IMR-90 (cell line): ENCODE measurements around the gene OR2T35. TPM values are rescaled to one million over a fixed set of nuclear protein-coding genes. Genes with fewer than 3 reads are reported as not detected.

Experiments used
- ATAC-seq: fragments of 200-7000 bp; cut with Tn5 transposase; 2 replicates; pipeline ENCODE4 v1.9.1; 2020; ENCODE audit warnings: low read depth, mild to moderate bottlenecking, moderate library complexity
- BruUV-seq: library from RNA; stranded (reverse); fragments of 400-500 nt; replicated peaks from 2 replicates; lab custom pipeline; 2021; lab: Mats Ljungman, UMichigan
- CTCF ChIA-PET: fragments of 300-600 bp; formaldehyde crosslinking; extraction: SDS; loops from one replicate; lab custom pipeline; 2021; ENCODE audit warnings: antibody characterized with exemption; lab: Yijun Ruan, JAX
- POLR2A ChIA-PET: fragments of 300-600 bp; sonication (Branson Sonifier 250); formaldehyde crosslinking; loops from one replicate; lab custom pipeline; 2022; ENCODE audit warnings: antibody characterized with exemption; ENCODE audit not compliant: unreplicated experiment; lab: Charles Lee
- DNase-seq: peaks from one replicate; pipeline ENCODE4 v3.0.0; 2013
- H2AFZ ChIP-seq: replicated peaks from 2 replicates; pipeline ENCODE3; 2013; ENCODE audit warnings: low read length, mild to moderate bottlenecking; ENCODE audit not compliant: poor library complexity
- H2AK5ac ChIP-seq: 2 replicates; pipeline ENCODE4 v1.6.1; 2013; ENCODE audit warnings: low read depth, low read length, inconsistent platforms
- H2AK9ac ChIP-seq: replicated peaks from 2 replicates; pipeline ENCODE3; 2013; ENCODE audit warnings: mild to moderate bottlenecking, low read depth, low read length, moderate library complexity; ENCODE audit not compliant: poor library complexity
- H2BK120ac ChIP-seq: 2 replicates; pipeline ENCODE4 v1.6.1; 2013; ENCODE audit warnings: low read depth, low read length, inconsistent platforms
- H2BK15ac ChIP-seq: 3 replicates; pipeline ENCODE4 v1.6.1; 2013; ENCODE audit warnings: low read depth, low read length, inconsistent platforms
- H2BK20ac ChIP-seq: 2 replicates; pipeline ENCODE4 v1.6.1; 2013; ENCODE audit warnings: low read depth, mild to moderate bottlenecking, inconsistent platforms, low read length, moderate library complexity
- H2BK5ac ChIP-seq: 2 replicates; pipeline ENCODE4 v1.6.1; 2013; ENCODE audit warnings: mild to moderate bottlenecking, low read depth, low read length, inconsistent platforms; ENCODE audit not compliant: poor library complexity, severe bottlenecking
- H3K14ac ChIP-seq: replicated peaks from 2 replicates; pipeline ENCODE4 v1.6.1; 2013; ENCODE audit warnings: low read depth, low read length, inconsistent platforms
- H3K18ac ChIP-seq: 2 replicates; pipeline ENCODE4 v1.6.1; 2013; ENCODE audit warnings: low read depth, low read length, control low read depth
- H3K23ac ChIP-seq: 2 replicates; pipeline ENCODE4 v1.6.1; 2013; ENCODE audit warnings: low read depth, low read length, inconsistent platforms
- H3K27ac ChIP-seq: 2 replicates; pipeline ENCODE4 v1.5.1; 2013; ENCODE audit warnings: mild to moderate bottlenecking, control low read depth, low read length; ENCODE audit not compliant: insufficient read depth
- H3K27me3 ChIP-seq: 2 replicates; pipeline ENCODE4 v1.6.1; 2013; ENCODE audit warnings: low read length; ENCODE audit not compliant: control insufficient read depth, insufficient read depth
- H3K36me3 ChIP-seq: 2 replicates; pipeline ENCODE4 v1.6.1; 2013; ENCODE audit warnings: low read length, mixed read lengths; ENCODE audit not compliant: control insufficient read depth, insufficient read depth
- H3K4ac ChIP-seq: 2 replicates; pipeline ENCODE4 v1.6.1; 2013; ENCODE audit warnings: low read depth, low read length, inconsistent platforms
- H3K4me1 ChIP-seq: 2 replicates; pipeline ENCODE4 v1.6.1; 2013; ENCODE audit warnings: low read length, mixed read lengths; ENCODE audit not compliant: control insufficient read depth, insufficient read depth
- H3K4me2 ChIP-seq: 2 replicates; pipeline ENCODE4 v1.6.1; 2013; ENCODE audit warnings: low read depth, mild to moderate bottlenecking, control low read depth, low read length, moderate library complexity
- H3K4me3 ChIP-seq: 2 replicates; pipeline ENCODE4 v1.5.1; 2013; ENCODE audit warnings: low read depth, mild to moderate bottlenecking, control low read depth, low read length, moderate library complexity; ENCODE audit not compliant: insufficient read depth
- H3K56ac ChIP-seq: 2 replicates; pipeline ENCODE4 v1.6.1; 2013; ENCODE audit warnings: low read length, inconsistent platforms; ENCODE audit not compliant: insufficient read depth; ENCODE audit errors: extremely low read depth
- H3K79me1 ChIP-seq, 2 experiments: 2 replicates each; pipeline ENCODE4 v1.6.1; 2013; ENCODE audit warnings: low read length in 2 of 2, inconsistent platforms in 1 of 2, low read depth in 1 of 2
- H3K9ac ChIP-seq: 2 replicates; pipeline ENCODE4 v1.6.1; 2013; ENCODE audit warnings: low read depth, low read length, control low read depth
- H3K9me1 ChIP-seq: 2 replicates; pipeline ENCODE4 v1.6.1; 2013; ENCODE audit warnings: low read length, inconsistent platforms; ENCODE audit not compliant: insufficient read depth
- H3K9me3 ChIP-seq: 2 replicates; pipeline ENCODE4 v1.6.1; 2013; ENCODE audit warnings: low read length; ENCODE audit not compliant: control insufficient read depth, insufficient read depth
- H4K20me1 ChIP-seq: 2 replicates; pipeline ENCODE4 v1.6.1; 2013; ENCODE audit warnings: low read length, inconsistent platforms; ENCODE audit not compliant: insufficient read depth
- H4K5ac ChIP-seq: 2 replicates; pipeline ENCODE4 v1.6.1; 2013; ENCODE audit warnings: mild to moderate bottlenecking, low read depth, low read length, control low read depth
- H4K8ac ChIP-seq, 2 experiments: 2 replicates each; pipeline ENCODE4 v1.6.1; 2013; ENCODE audit warnings: low read depth in 2 of 2, low read length in 2 of 2, control low read depth in 1 of 2, inconsistent platforms in 1 of 2
- H4K91ac ChIP-seq: 2 replicates; pipeline ENCODE4 v1.6.1; 2013; ENCODE audit warnings: low read depth, low read length, inconsistent platforms; ENCODE audit not compliant: insufficient read depth
- CTCF ChIP-seq: conservative IDR thresholded peaks from 2 replicates; pipeline ENCODE4 v1.5.1; 2012; ENCODE audit warnings: mild to moderate bottlenecking, low read depth, low read length, improper control_type of control experiment
- FOS ChIP-seq: fragments of 150-350 bp; IDR thresholded peaks from 2 replicates; pipeline ENCODE4 v1.6.1; 2016; ENCODE audit warnings: low read depth, low read length
- RAD21 ChIP-seq: IDR thresholded peaks from 2 replicates; pipeline ENCODE4 v1.6.1; 2012; ENCODE audit warnings: low read length, improper control_type of control experiment
- RCOR1 ChIP-seq: IDR thresholded peaks from 2 replicates; pipeline ENCODE4 v1.6.1; 2012; ENCODE audit warnings: mild to moderate bottlenecking, low read length, improper control_type of control experiment; ENCODE audit not compliant: insufficient replicate concordance
- SMC3 ChIP-seq: fragments of 150-350 bp; IDR thresholded peaks from 2 replicates; pipeline ENCODE4 v1.6.1; 2016; ENCODE audit warnings: low read depth, mild to moderate bottlenecking, antibody characterized with exemption, low read length, moderate library complexity
- WGBS, 2 experiments: methylation state at CpG; one replicate each; pipeline versions ENCODE4 v1.1.5 to v1.1.7; 2013; ENCODE audit warnings: missing lambda C conversion rate in 2 of 2; ENCODE audit not compliant: insufficient read length in 1 of 2; ENCODE audit errors: extremely low coverage in 2 of 2; 5-methylcytosine and 5-hydroxymethylcytosine counted together
- dilution Hi-C: fragments of 300-500 bp; cut with HindIII; formaldehyde crosslinking; loops from one replicate; pipeline ENCODE4 v1.14.3; 2018; ENCODE audit warnings: low sequenced_read_pairs; ENCODE audit not compliant: unreplicated experiment
- in situ Hi-C: fragments of 300-500 bp; cut with MboI; formaldehyde crosslinking; loops from 3 replicates; pipeline ENCODE4 v1.14.3; 2019; ENCODE audit warnings: low sequenced_read_pairs, inconsistent platforms, mixed read lengths
- intact Hi-C: fragments of 100-400 bp; cut with micrococcal nuclease; formaldehyde crosslinking; loops from 2 replicates; pipeline ENCODE4 v1.10.0; 2022
- polyA plus RNA-seq, 3 experiments: library from polyadenylated mRNA; depleted of rRNA; stranded (reverse); fragments of >200 nt; gene quantifications; 2 replicates each; pipeline ENCODE4 v1.2.3, GENCODE V29; 2012; ENCODE audit warnings: low replicate concordance in 1 of 3
- total RNA-seq: library from RNA; depleted of rRNA; stranded (reverse); fragments of >200 nt; gene quantifications from 2 replicates; pipeline ENCODE4 v1.2.3, GENCODE V29; 2012

The OR2T35 gene
- total and polyA plus RNA-seq, 2 of the 4 experiments (the other 2 are of a cell fraction): not detected

- no peak overlapping the region for H2BK120ac ChIP-seq
- ATAC-seq (no peak), DNase-seq (peak; percentile 0)
- H2AK9ac ChIP-seq: no peak overlapping the region
- no peak overlapping the region for H4K91ac ChIP-seq
- no peaks in the 10 kb centered on the region for H4K20me1 ChIP-seq
- H2BK20ac ChIP-seq: no peak overlapping the region
- H2AK5ac ChIP-seq: no peak overlapping the region
- POLR2A ChIA-PET: no interaction called here
- no CpG with 5 or more reads among the region's 4 CpGs for WGBS, 2 experiments
- intact Hi-C loops: no loop called here
- no peak overlapping the region for H2AFZ ChIP-seq
- no peak overlapping the region for H3K14ac ChIP-seq
- H3K4ac ChIP-seq: no peak overlapping the region
- no peaks in the 10 kb centered on the region for H3K27me3 ChIP-seq
- no peak overlapping the region for H2BK5ac ChIP-seq
- no peaks in the 10 kb centered on the region for H3K79me1 ChIP-seq
- no peak overlapping the region for H3K9ac ChIP-seq
- no peak overlapping the region for H2BK15ac ChIP-seq
- H3K4me2 ChIP-seq: no peak overlapping the region
- no peaks in the 10 kb centered on the region for H3K36me3 ChIP-seq
- H3K23ac ChIP-seq: no peak overlapping the region
- in situ Hi-C loops: no loop called here
- TF ChIP-seq SMC3 (peak; percentile 25; the same call in 1 of the 2 replicates), RAD21 (peak; percentile 27; the same call in 1 of the 2 replicates), FOS (no peak), CTCF (0 out of 2 replicates have a peak, but pooled peaks have one; percentile 14), RCOR1 (no peak)
- no peak overlapping the region for H4K5ac ChIP-seq
- no peaks in the 10 kb centered on the region for H3K4me1 ChIP-seq
- no peak overlapping the region for H3K27ac ChIP-seq
- H4K8ac ChIP-seq: no peak overlapping the region
- H3K4me3 ChIP-seq: no peak overlapping the region
- dilution Hi-C loops: no loop called here
- no peaks in the 10 kb centered on the region for H3K9me3 ChIP-seq
- no peaks in the 10 kb centered on the region for H3K9me1 ChIP-seq
- no peak overlapping the region for H3K18ac ChIP-seq
- no peak overlapping the region for H3K56ac ChIP-seq
- CTCF ChIA-PET: no interaction called here
- no TSS peak for BruUV-seq
Observed at GRCh38 chr1:248622570-248623001, 22.5 kb downstream of the OR2T35 start.
